CD14-positive monocyte (primary cell): ENCODE measurements around the gene NARF. TPM values are rescaled to one million over a fixed set of nuclear protein-coding genes. Genes with fewer than 3 reads are reported as not detected.
A peak's percentile ranks its signal among the peaks of the same experiment; 100 is the strongest.

ENCODE experiments used
- DNase-seq, 3 donors: peaks; one replicate each; pipeline ENCODE4 v3.0.0-alpha.2; 2011 to 2022
- H2AFZ ChIP-seq: 2 replicates; pipeline ENCODE4 v1.6.0; 2012; ENCODE audit warnings: mild to moderate bottlenecking, low read depth, low read length, inconsistent platforms; ENCODE audit not compliant: insufficient read depth, poor library complexity, severe bottlenecking
- H3K27ac ChIP-seq, 2 donors: 1 replicate in 1 of 2; 2 replicates in 1 of 2; pipeline ENCODE4 v1.5.1; 2012 to 2013; ENCODE audit warnings: low read length in 2 of 2, control low read depth in 1 of 2, inconsistent platforms in 1 of 2, low read depth in 1 of 2, mild to moderate bottlenecking in 1 of 2
- H3K27me3 ChIP-seq, 2 donors: one replicate each; pipeline versions ENCODE4 v1.6.0 to v1.6.1; 2011 to 2013; ENCODE audit warnings: low read length in 2 of 2; ENCODE audit not compliant: control insufficient read depth in 2 of 2, insufficient read depth in 2 of 2
- H3K36me3 ChIP-seq, 2 donors: replicated peaks in 1 of 2; 1 replicate in 1 of 2; 2 replicates in 1 of 2; pipeline versions ENCODE4 v1.5.1 to v1.6.1; 2012 to 2013; ENCODE audit warnings: low read length in 2 of 2, control low read depth in 1 of 2, inconsistent platforms in 1 of 2, mild to moderate bottlenecking in 1 of 2; ENCODE audit not compliant: insufficient read depth in 2 of 2, control insufficient read depth in 1 of 2
- H3K4me1 ChIP-seq, 2 donors: 1 replicate in 1 of 2; 2 replicates in 1 of 2; pipeline versions ENCODE4 v1.5.1 to v1.6.1; 2012 to 2013; ENCODE audit warnings: low read length in 2 of 2, control low read depth in 1 of 2, inconsistent platforms in 1 of 2, mild to moderate bottlenecking in 1 of 2, moderate library complexity in 1 of 2; ENCODE audit not compliant: insufficient read depth in 2 of 2, control insufficient read depth in 1 of 2
- H3K4me2 ChIP-seq: replicated peaks from 2 replicates; pipeline ENCODE3; 2012; ENCODE audit warnings: low read length, moderate library complexity, mild to moderate bottlenecking; ENCODE audit not compliant: poor library complexity, severe bottlenecking; ENCODE audit errors: extremely low read depth
- H3K4me3 ChIP-seq, 3 experiments: fragments of 200-600 bp in 1 of 3; sonication (generic) in 1 of 3; replicated peaks in 1 of 3; 1 replicate in 2 of 3; 2 replicates in 1 of 3; pipeline ENCODE4 v1.5.1; 2011 to 2013; ENCODE audit warnings: low read length in 3 of 3, mild to moderate bottlenecking in 3 of 3, control low read depth in 2 of 3, low read depth in 2 of 3, inconsistent platforms in 1 of 3, moderate library complexity in 1 of 3
- H3K79me2 ChIP-seq: 2 replicates; pipeline ENCODE4 v1.6.0; 2012; ENCODE audit warnings: mild to moderate bottlenecking, control low read depth, inconsistent platforms, low read length, moderate library complexity; ENCODE audit not compliant: insufficient read depth
- H3K9ac ChIP-seq: 2 replicates; pipeline ENCODE4 v1.6.0; 2017; ENCODE audit warnings: low read length, mild to moderate bottlenecking; ENCODE audit not compliant: insufficient read depth, poor library complexity, severe bottlenecking
- H3K9me3 ChIP-seq, 2 donors: replicated peaks in 1 of 2; 1 replicate in 1 of 2; 2 replicates in 1 of 2; pipeline versions ENCODE4 v1.5.1 to v1.6.1; 2012 to 2013; ENCODE audit warnings: low read length in 2 of 2, control low read depth in 1 of 2; ENCODE audit not compliant: control insufficient read depth in 1 of 2, insufficient read depth in 1 of 2
- H4K20me1 ChIP-seq: 2 replicates; pipeline ENCODE4 v1.6.0; 2012; ENCODE audit warnings: mild to moderate bottlenecking, low read length, control low read depth, moderate library complexity; ENCODE audit not compliant: insufficient read depth
- H3K27ac Mint-ChIP-seq, 7 donors: one replicate each; pipeline ENCODE4 v1.8.0; 2020; ENCODE audit warnings: mild to moderate bottlenecking in 7 of 7, mixed read lengths in 7 of 7, moderate library complexity in 6 of 7, inconsistent platforms in 2 of 7
- H3K27me3 Mint-ChIP-seq, 3 donors: one replicate each; pipeline ENCODE4 v1.8.0; 2021 to 2022; ENCODE audit warnings: low read depth in 3 of 3, mild to moderate bottlenecking in 3 of 3, mixed read lengths in 3 of 3, moderate library complexity in 3 of 3, inconsistent platforms in 1 of 3
- H3K36me3 Mint-ChIP-seq, 2 donors: one replicate each; pipeline ENCODE4 v1.8.0; 2020; ENCODE audit warnings: mixed read lengths in 2 of 2, inconsistent platforms in 1 of 2, mild to moderate bottlenecking in 1 of 2
- H3K4me1 Mint-ChIP-seq: one replicate; pipeline ENCODE4 v1.8.0; 2020; ENCODE audit warnings: mild to moderate bottlenecking, mixed read lengths
- H3K4me3 Mint-ChIP-seq, 2 donors: one replicate each; pipeline ENCODE4 v1.8.0; 2020; ENCODE audit warnings: mild to moderate bottlenecking in 2 of 2, mixed read lengths in 2 of 2, moderate library complexity in 1 of 2
- H3K9me3 Mint-ChIP-seq, 7 donors: one replicate each; pipeline ENCODE4 v1.8.0; 2020 to 2022; ENCODE audit warnings: mixed read lengths in 7 of 7, mild to moderate bottlenecking in 6 of 7, moderate library complexity in 6 of 7, inconsistent platforms in 2 of 7
- WGBS: methylation state at CpG from one replicate; pipeline ENCODE4 v1.1.5; 2013; ENCODE audit warnings: missing lambda C conversion rate; ENCODE audit not compliant: insufficient coverage; 5-methylcytosine and 5-hydroxymethylcytosine counted together
- intact Hi-C, 2 donors: fragments of 100-400 bp; cut with micrococcal nuclease; formaldehyde crosslinking; loops; one replicate each; pipeline versions ENCODE4 v1.15.0 to v1.15.1; 2023
- polyA plus RNA-seq, 3 donors: library from polyadenylated mRNA; depleted of rRNA in 1 of 3; unstranded in 2 of 3; stranded (reverse) in 1 of 3; fragments of 300-500 nt in 2 of 3; fragments of >200 nt in 1 of 3; fragmentation: Illumina TruSeq in 2 of 3; gene quantifications; 1 replicate in 2 of 3; 2 replicates in 1 of 3; pipeline ENCODE4 v1.2.3, GENCODE V29; 2012 to 2021
- TF ChIP-seq, protein P1 (sequence below): fragments of 200-600 bp; IDR thresholded peaks from one replicate; pipeline ENCODE4 v1.8.0; 2022; ENCODE audit warnings: antibody characterized with exemption, mild to moderate bottlenecking

NARF gene
- polyA plus RNA-seq, 3 donors: 91.2 to 101 (median 100) TPM

DNA sequence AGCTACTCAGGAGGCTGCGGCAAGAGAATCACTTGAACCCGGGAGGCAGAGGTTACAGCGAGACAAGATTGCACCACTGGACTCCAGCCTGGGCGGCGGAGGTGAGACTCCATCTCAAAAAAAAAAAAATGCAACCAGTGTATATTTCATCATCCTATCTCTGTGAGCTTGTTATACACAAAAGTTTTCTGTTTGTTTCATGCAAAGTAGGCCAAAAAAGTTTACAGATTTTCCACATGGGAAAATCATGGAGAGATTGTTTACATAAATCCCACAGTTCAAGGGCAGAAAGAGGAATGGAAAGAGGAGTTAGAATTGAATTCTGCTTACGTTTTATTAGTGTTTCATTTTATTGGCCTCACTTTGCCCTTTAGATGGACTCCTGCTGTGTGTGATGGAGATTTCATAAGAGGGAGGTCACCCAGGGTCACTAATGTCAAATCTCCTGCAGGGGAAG, 24.7 kb downstream of the NARF start:
- Histone ChIP-seq H3K36me3 (peaks cover 88 to 100% of the 10 kb centered on the region in 2 donors), H3K9ac (no peak overlapping the region), H3K27me3 (no peaks in the 10 kb centered on the region), H2AFZ (no peak overlapping the region), H4K20me1 (peaks cover 8% of the 10 kb centered on the region), H3K27ac (no peak overlapping the region), H3K9me3 (no peaks in the 10 kb centered on the region), H3K4me2 (no peak overlapping the region), H3K4me1 (no peaks in the 10 kb centered on the region), H3K4me3 (no peak overlapping the region), H3K79me2 (no peaks in the 10 kb centered on the region)
- no peak for DNase-seq
- TF ChIP-seq, protein P1, sequence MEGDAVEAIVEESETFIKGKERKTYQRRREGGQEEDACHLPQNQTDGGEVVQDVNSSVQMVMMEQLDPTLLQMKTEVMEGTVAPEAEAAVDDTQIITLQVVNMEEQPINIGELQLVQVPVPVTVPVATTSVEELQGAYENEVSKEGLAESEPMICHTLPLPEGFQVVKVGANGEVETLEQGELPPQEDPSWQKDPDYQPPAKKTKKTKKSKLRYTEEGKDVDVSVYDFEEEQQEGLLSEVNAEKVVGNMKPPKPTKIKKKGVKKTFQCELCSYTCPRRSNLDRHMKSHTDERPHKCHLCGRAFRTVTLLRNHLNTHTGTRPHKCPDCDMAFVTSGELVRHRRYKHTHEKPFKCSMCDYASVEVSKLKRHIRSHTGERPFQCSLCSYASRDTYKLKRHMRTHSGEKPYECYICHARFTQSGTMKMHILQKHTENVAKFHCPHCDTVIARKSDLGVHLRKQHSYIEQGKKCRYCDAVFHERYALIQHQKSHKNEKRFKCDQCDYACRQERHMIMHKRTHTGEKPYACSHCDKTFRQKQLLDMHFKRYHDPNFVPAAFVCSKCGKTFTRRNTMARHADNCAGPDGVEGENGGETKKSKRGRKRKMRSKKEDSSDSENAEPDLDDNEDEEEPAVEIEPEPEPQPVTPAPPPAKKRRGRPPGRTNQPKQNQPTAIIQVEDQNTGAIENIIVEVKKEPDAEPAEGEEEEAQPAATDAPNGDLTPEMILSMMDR: no peak
- H3K27me3 Mint-ChIP-seq: no peaks in the 10 kb centered on the region
- peak overlapping the region in 1 of 7 donors; percentile 58 for H3K27ac Mint-ChIP-seq
- H3K4me1 Mint-ChIP-seq: peaks cover 4% of the 10 kb centered on the region
- H3K9me3 Mint-ChIP-seq: no peaks in the 10 kb centered on the region
- WGBS: no CpG with 5 or more reads among the region's 6 CpGs
- H3K4me3 Mint-ChIP-seq: no peak overlapping the region
- intact Hi-C loops: no loop called here
- H3K36me3 Mint-ChIP-seq: peaks cover 95 to 100% of the 10 kb centered on the region in 2 donors

GRCh38 chr17:82483836-82484235, 25.3 kb downstream of the NARF start:
- Histone ChIP-seq H2AFZ (no peak overlapping the region), H3K27me3 (no peaks in the 10 kb centered on the region), H3K79me2 (no peaks in the 10 kb centered on the region), H3K36me3 (peaks cover 85 to 100% of the 10 kb centered on the region in 2 donors), H3K4me1 (no peaks in the 10 kb centered on the region), H3K27ac (no peak overlapping the region), H3K4me3 (no peak overlapping the region), H4K20me1 (peaks cover 2% of the 10 kb centered on the region), H3K9me3 (no peaks in the 10 kb centered on the region), H3K4me2 (no peak overlapping the region), H3K9ac (no peak overlapping the region)
- H3K36me3 Mint-ChIP-seq: peaks cover 95 to 100% of the 10 kb centered on the region in 2 donors
- no peaks in the 10 kb centered on the region for H3K9me3 Mint-ChIP-seq
- H3K27me3 Mint-ChIP-seq: no peaks in the 10 kb centered on the region
- 93% methylated on average over 5 of the region's 9 CpGs for WGBS
- intact Hi-C loops: no loop called here
- no peak overlapping the region for H3K4me3 Mint-ChIP-seq
- H3K4me1 Mint-ChIP-seq: peaks cover 4% of the 10 kb centered on the region
- no peak overlapping the region for H3K27ac Mint-ChIP-seq
- DNase-seq: no peak
- TF ChIP-seq, protein P1: no peak
